ENCODE data around the gene EFNA1. TPM values are rescaled to one million over a fixed set of nuclear protein-coding genes. Genes with fewer than 3 reads are reported as not detected.

The EFNA1 gene
- total RNA-seq, 1 donor from 2014 or later = 0.34 TPM

- DNase-seq (ENCODE audit: low spot score) = peak; percentile 40
- H3K4me3 ChIP-seq = no peak overlapping the region
- no peak overlapping the region for H3K9ac ChIP-seq
These were observed 2.9 kb upstream of the EFNA1 start for GRCh38 chr1:155124503-155125463.

GRCh38 chr1:155125511-155125945, 2.1 kb upstream of the EFNA1 start:
- peak overlapping the region; percentile 64 for H3K4me3 ChIP-seq
- H3K9me3 ChIP-seq (ENCODE audit: low read depth) = no peaks in the 10 kb centered on the region
- peaks cover 42% of the 10 kb centered on the region for H3K4me1 Mint-ChIP-seq
- H3K27ac Mint-ChIP-seq = no peak overlapping the region
- H3K4me3 Mint-ChIP-seq = peak overlapping the region; percentile 80
- H3K27me3 Mint-ChIP-seq (ENCODE audit: insufficient read depth, low read depth) = peaks cover 56% of the 10 kb centered on the region
- H3K27me3 ChIP-seq = peaks cover 97% of the 10 kb centered on the region
- no peaks in the 10 kb centered on the region for H3K36me3 Mint-ChIP-seq
- peaks cover 39% of the 10 kb centered on the region for H3F3A ChIP-seq (ENCODE audit: low read depth)
- H3K4me1 ChIP-seq = peaks cover 59% of the 10 kb centered on the region
- peaks cover 13% of the 10 kb centered on the region for H4K20me1 ChIP-seq (ENCODE audit: low read depth)
- no peak overlapping the region for H3K9ac ChIP-seq
- TF ChIP-seq EZH2phosphoT487 (IDR thresholded peaks at IDR 0.05) (no peak), EZH2 (IDR thresholded peaks at IDR 0.05) (no peak), CTCF (IDR thresholded peaks at IDR 0.05) (no peak)
- peak overlapping the region; percentile 95 for H3K4me2 ChIP-seq
- H3K27ac ChIP-seq = no peak overlapping the region
- no peaks in the 10 kb centered on the region for H3K36me3 ChIP-seq
- H2AFZ ChIP-seq (replicated peaks) = peak overlapping the region; percentile 80
- DNase-seq (ENCODE audit: low spot score) = peak; percentile 46
- no peaks in the 10 kb centered on the region for H3K79me2 ChIP-seq (ENCODE audit: low read depth)
- no peaks in the 10 kb centered on the region for H3K9me3 Mint-ChIP-seq

More at GRCh38 chr1:155124503-155125463, 2.9 kb upstream of the EFNA1 start:
- H3K9me3 ChIP-seq (ENCODE audit: low read depth) = no peaks in the 10 kb centered on the region
- peaks cover 42% of the 10 kb centered on the region for H3F3A ChIP-seq (ENCODE audit: low read depth)
- H3K4me1 Mint-ChIP-seq = peaks cover 36% of the 10 kb centered on the region
- no peak overlapping the region for H3K4me2 ChIP-seq
- H3K27me3 Mint-ChIP-seq (ENCODE audit: insufficient read depth, low read depth) = peaks cover 54% of the 10 kb centered on the region
- H3K27ac Mint-ChIP-seq = no peak overlapping the region
- no peaks in the 10 kb centered on the region for H3K79me2 ChIP-seq (ENCODE audit: low read depth)
- peaks cover 97% of the 10 kb centered on the region for H3K27me3 ChIP-seq
- peak overlapping the region; percentile 38 for H3K4me3 Mint-ChIP-seq
- H3K9me3 Mint-ChIP-seq = no peaks in the 10 kb centered on the region
- TF ChIP-seq EZH2phosphoT487 (IDR thresholded peaks at IDR 0.05) (no peak), EZH2 (IDR thresholded peaks at IDR 0.05) (no peak), CTCF (IDR thresholded peaks at IDR 0.05) (no peak)
- no peak overlapping the region for H3K27ac ChIP-seq
- no peaks in the 10 kb centered on the region for H3K36me3 Mint-ChIP-seq
- no peaks in the 10 kb centered on the region for H3K36me3 ChIP-seq
- H4K20me1 ChIP-seq (ENCODE audit: low read depth) = peaks cover 13% of the 10 kb centered on the region
- H3K4me1 ChIP-seq = peaks cover 52% of the 10 kb centered on the region
- H2AFZ ChIP-seq (replicated peaks) = no peak overlapping the region

- H2AFZ ChIP-seq (replicated peaks) = peak overlapping the region; percentile 80
- H3K79me2 ChIP-seq (ENCODE audit: low read depth) = no peaks in the 10 kb centered on the region
- Mint-ChIP-seq H3K36me3 (no peaks in the 10 kb centered on the region), H3K9me3 (no peaks in the 10 kb centered on the region), H3K27ac (no peak overlapping the region), H3K4me1 (peaks cover 47% of the 10 kb centered on the region), H3K4me3 (peak overlapping the region; percentile 90), H3K27me3 (ENCODE audit: insufficient read depth, low read depth) (peaks cover 59% of the 10 kb centered on the region)
- peak; percentile 70 for DNase-seq (ENCODE audit: low spot score)
- peaks cover 39% of the 10 kb centered on the region for H3F3A ChIP-seq (ENCODE audit: low read depth)
- peak overlapping the region; percentile 64 for H3K4me3 ChIP-seq
- no peak overlapping the region for H3K27ac ChIP-seq
- peaks cover 13% of the 10 kb centered on the region for H4K20me1 ChIP-seq (ENCODE audit: low read depth)
- peak; percentile 43 for TF ChIP-seq EZH2 (IDR thresholded peaks at IDR 0.05)
- TF ChIP-seq EZH2phosphoT487 (IDR thresholded peaks at IDR 0.05) = peak; percentile 50
- TF ChIP-seq CTCF (IDR thresholded peaks at IDR 0.05) = no peak
- peaks cover 95% of the 10 kb centered on the region for H3K27me3 ChIP-seq
- H3K9me3 ChIP-seq (ENCODE audit: low read depth) = no peaks in the 10 kb centered on the region
- H3K4me2 ChIP-seq = peak overlapping the region; percentile 95
- peaks cover 59% of the 10 kb centered on the region for H3K4me1 ChIP-seq
- H3K9ac ChIP-seq = no peak overlapping the region
- H3K36me3 ChIP-seq = no peaks in the 10 kb centered on the region
These were observed 1.6 kb upstream of the EFNA1 start for GRCh38 chr1:155125946-155126555.

Measured in neural progenitor cell (in vitro differentiated cells).